NCI-H146 treated with DMSO at 0.1 percent for 48 hours (cell line): ENCODE data around the gene FXYD3.
"Not testable (repeated sequence)": the region's sequence is repeated elsewhere in the genome, so short reads cannot be mapped to it uniquely, and the experiment has no call there.

Experiments used
- DNase-seq: peaks from one replicate; lab custom pipeline; 2025; ENCODE audit not compliant: unreplicated experiment; lab: John Stamatoyannopoulos, UW

The FXYD3 gene

GRCh38 chr19:35123573-35123972, 8.0 kb downstream of the FXYD3 start:
- DNase-seq = no peak

- DNase-seq = no peak
Observed at GRCh38 chr19:35124098-35125060, 8.8 kb downstream of the FXYD3 start.

- DNase-seq = no peak
Observed at GRCh38 chr19:35125270-35125717, 9.7 kb downstream of the FXYD3 start.

- DNase-seq = no peak
Observed at GRCh38 chr19:35125749-35126623, 10.4 kb downstream of the FXYD3 start.

GRCh38 chr19:35126624-35126959, 11.0 kb downstream of the FXYD3 start:
- DNase-seq = no peak

GRCh38 chr19:35127871-35128270, 12.2 kb downstream of the FXYD3 start:
- no peak for DNase-seq

- no peak for DNase-seq
Observed at GRCh38 chr19:35128398-35129057, 12.9 kb downstream of the FXYD3 start.

- not testable (repeated sequence) for DNase-seq
Observed at GRCh38 chr19:35129724-35130274, 14.2 kb downstream of the FXYD3 start.

GRCh38 chr19:35130761-35131720, 15.4 kb downstream of the FXYD3 start:
- no peak for DNase-seq

- no peak for DNase-seq
Observed at GRCh38 chr19:35132254-35132653, 16.6 kb downstream of the FXYD3 start.

GRCh38 chr19:35133826-35134225, 18.2 kb downstream of the FXYD3 start:
- no peak for DNase-seq

- DNase-seq = no peak
Observed at GRCh38 chr19:35134601-35135242, 19.1 kb downstream of the FXYD3 start, which contains the start of gene LGI4. Gene LGI4, minus strand, starts transcription at chr19:35135059. Its CDS starts 379 bp downstream, at chr19:35134680.

GRCh38 chr19:35135389-35135909, 19.8 kb downstream of the FXYD3 start:
- DNase-seq = peak; percentile 35

GRCh38 chr19:35136231-35136630, 20.6 kb downstream of the FXYD3 start:
- DNase-seq = no peak

GRCh38 chr19:35136977-35137702, 21.5 kb downstream of the FXYD3 start:
- DNase-seq = no peak

GRCh38 chr19:35138305-35138892, 22.8 kb downstream of the FXYD3 start, which contains the start of gene FXYD1:
Gene FXYD1, plus strand, starts transcription at chr19:35138824. Its CDS starts 1,256 bp downstream, at chr19:35140080.
- DNase-seq = no peak

GRCh38 chr19:35140207-35140961, 24.8 kb downstream of the FXYD3 start:
- no peak for DNase-seq
